Natural killer cell (primary cell): ENCODE results near the gene WDFY1. TPM values are rescaled to one million over a fixed set of nuclear protein-coding genes. Genes with fewer than 3 reads are reported as not detected.

ENCODE experiments used
- ATAC-seq, 3 donors: fragments of 150-1000 bp in 2 of 3; fragments of 200-7000 bp in 1 of 3; cut with Tn5 transposase; 1 replicate in 1 of 3; 2 replicates in 2 of 3; pipeline ENCODE4 v1.10.0; 2021; ENCODE audit warnings: mild to moderate bottlenecking in 2 of 3, moderate library complexity in 2 of 3
- DNase-seq, 2 donors: peaks; one replicate each; pipeline versions ENCODE4 v3.0.0 to v3.0.0-alpha.2; 2013 to 2021; ENCODE audit warnings: mixed read lengths in 1 of 2
- H3K27ac ChIP-seq: one replicate; pipeline ENCODE4 v1.5.1; 2013; ENCODE audit warnings: mild to moderate bottlenecking, low read length
- H3K27me3 ChIP-seq: one replicate; pipeline ENCODE4 v1.6.1; 2013; ENCODE audit warnings: low read length; ENCODE audit not compliant: control insufficient read depth, insufficient read depth
- H3K36me3 ChIP-seq: one replicate; pipeline ENCODE4 v1.6.1; 2013; ENCODE audit warnings: low read length; ENCODE audit not compliant: control insufficient read depth, insufficient read depth
- H3K4me1 ChIP-seq: one replicate; pipeline ENCODE4 v1.6.1; 2013; ENCODE audit warnings: low read length; ENCODE audit not compliant: control insufficient read depth, insufficient read depth
- H3K4me3 ChIP-seq: one replicate; pipeline ENCODE4 v1.5.1; 2013; ENCODE audit warnings: low read length
- H3K9me3 ChIP-seq: one replicate; pipeline ENCODE4 v1.6.1; 2013; ENCODE audit warnings: low read length; ENCODE audit not compliant: control insufficient read depth, insufficient read depth
- H3K27ac Mint-ChIP-seq, 2 donors: one replicate each; pipeline ENCODE4 v1.8.0; 2022; ENCODE audit warnings: mild to moderate bottlenecking in 2 of 2, mixed read lengths in 2 of 2, moderate library complexity in 1 of 2
- H3K27me3 Mint-ChIP-seq, 2 donors: one replicate each; pipeline ENCODE4 v1.8.0; 2022; ENCODE audit warnings: low read depth in 2 of 2, mixed read lengths in 2 of 2
- H3K36me3 Mint-ChIP-seq: one replicate; pipeline ENCODE4 v1.8.0; 2022; ENCODE audit warnings: mixed read lengths
- H3K4me1 Mint-ChIP-seq, 2 donors: one replicate each; pipeline ENCODE4 v1.8.0; 2022; ENCODE audit warnings: mixed read lengths in 2 of 2
- H3K4me3 Mint-ChIP-seq: one replicate; pipeline ENCODE4 v1.8.0; 2022; ENCODE audit warnings: mild to moderate bottlenecking, moderate library complexity, mixed read lengths
- H3K9me3 Mint-ChIP-seq, 2 donors: one replicate each; pipeline ENCODE4 v1.8.0; 2022; ENCODE audit warnings: mixed read lengths in 2 of 2
- WGBS: methylation state at CpG from one replicate; pipeline ENCODE4 v1.1.7; 2013; ENCODE audit warnings: missing lambda C conversion rate; ENCODE audit not compliant: insufficient coverage; 5-methylcytosine and 5-hydroxymethylcytosine counted together
- intact Hi-C: fragments of 100-400 bp; cut with micrococcal nuclease; formaldehyde crosslinking; loops from one replicate; pipeline ENCODE4 v1.14.2; 2022
- total RNA-seq, 4 donors: library from RNA; stranded (reverse); fragments of 120-200 nt in 1 of 4; gene quantifications; one replicate each; pipeline versions ENCODE4 v1.2.3 to v1.2.4, GENCODE V29; 2013 to 2022
- TF ChIP-seq, protein P1 (sequence below): fragments of 200-600 bp; IDR thresholded peaks from one replicate; pipeline ENCODE4 v1.8.0; 2022; ENCODE audit warnings: antibody characterized with exemption

Gene WDFY1
- total RNA-seq, 3 donors from 2014 or later (not counting 1 experiment from before 2014, with no cell fraction given) = 90.2 to 96.2 (median 92.0) TPM

DNA sequence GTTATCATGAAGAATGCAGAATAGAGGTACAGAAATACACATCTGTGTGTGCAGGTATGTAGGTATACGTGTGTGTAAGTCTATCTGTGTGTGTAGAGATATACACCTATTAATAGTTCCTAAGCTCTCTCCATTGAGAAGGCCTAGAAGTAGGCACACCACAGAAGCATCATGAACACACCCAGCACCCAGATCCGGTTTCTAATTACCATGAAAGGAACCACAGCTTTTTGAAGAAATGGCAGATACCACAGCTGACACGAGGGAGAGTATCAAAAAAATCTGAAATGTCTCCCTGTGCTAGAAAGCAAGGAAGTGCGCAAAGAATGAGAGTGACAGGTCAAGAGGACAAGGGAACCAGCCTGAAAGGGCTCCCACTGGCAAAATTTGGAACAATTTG, 80.0 kb downstream of the WDFY1 start:
- no peaks in the 10 kb centered on the region for H3K36me3 ChIP-seq
- H3K9me3 ChIP-seq = no peaks in the 10 kb centered on the region
- intact Hi-C loops = no loop called here
- ATAC-seq (peak; percentile 52 to 70 (median 62)), DNase-seq (peak in 1 of 2 donors; percentile 71)
- peak overlapping the region; percentile 52 for H3K27ac ChIP-seq
- Mint-ChIP-seq H3K4me3 (peak overlapping the region; percentile 66), H3K27ac (peak overlapping the region; percentile 74 to 80), H3K27me3 (no peaks in the 10 kb centered on the region), H3K4me1 (peaks cover 23 to 31% of the 10 kb centered on the region in 2 donors), H3K9me3 (no peaks in the 10 kb centered on the region), H3K36me3 (no peaks in the 10 kb centered on the region)
- TF ChIP-seq, protein P1, sequence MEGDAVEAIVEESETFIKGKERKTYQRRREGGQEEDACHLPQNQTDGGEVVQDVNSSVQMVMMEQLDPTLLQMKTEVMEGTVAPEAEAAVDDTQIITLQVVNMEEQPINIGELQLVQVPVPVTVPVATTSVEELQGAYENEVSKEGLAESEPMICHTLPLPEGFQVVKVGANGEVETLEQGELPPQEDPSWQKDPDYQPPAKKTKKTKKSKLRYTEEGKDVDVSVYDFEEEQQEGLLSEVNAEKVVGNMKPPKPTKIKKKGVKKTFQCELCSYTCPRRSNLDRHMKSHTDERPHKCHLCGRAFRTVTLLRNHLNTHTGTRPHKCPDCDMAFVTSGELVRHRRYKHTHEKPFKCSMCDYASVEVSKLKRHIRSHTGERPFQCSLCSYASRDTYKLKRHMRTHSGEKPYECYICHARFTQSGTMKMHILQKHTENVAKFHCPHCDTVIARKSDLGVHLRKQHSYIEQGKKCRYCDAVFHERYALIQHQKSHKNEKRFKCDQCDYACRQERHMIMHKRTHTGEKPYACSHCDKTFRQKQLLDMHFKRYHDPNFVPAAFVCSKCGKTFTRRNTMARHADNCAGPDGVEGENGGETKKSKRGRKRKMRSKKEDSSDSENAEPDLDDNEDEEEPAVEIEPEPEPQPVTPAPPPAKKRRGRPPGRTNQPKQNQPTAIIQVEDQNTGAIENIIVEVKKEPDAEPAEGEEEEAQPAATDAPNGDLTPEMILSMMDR = no peak
- H3K27me3 ChIP-seq = no peaks in the 10 kb centered on the region
- WGBS = 29% methylated on average over 3 of the region's 4 CpGs
- no peak overlapping the region for H3K4me3 ChIP-seq
- peaks cover 22% of the 10 kb centered on the region for H3K4me1 ChIP-seq

- WGBS = 100% methylated on average over 1 of the region's 2 CpGs
- TF ChIP-seq, protein P1 = no peak
- H3K27ac ChIP-seq = no peak overlapping the region
- no peaks in the 10 kb centered on the region for H3K9me3 ChIP-seq
- H3K36me3 Mint-ChIP-seq = no peaks in the 10 kb centered on the region
- H3K9me3 Mint-ChIP-seq = no peaks in the 10 kb centered on the region
- intact Hi-C loops = no loop called here
- peaks cover 33% of the 10 kb centered on the region for H3K4me1 ChIP-seq
- no peaks in the 10 kb centered on the region for H3K27me3 ChIP-seq
- H3K36me3 ChIP-seq = no peaks in the 10 kb centered on the region
- H3K4me1 Mint-ChIP-seq = peaks cover 32 to 42% of the 10 kb centered on the region in 2 donors
- no peak overlapping the region for H3K27ac Mint-ChIP-seq
- no peak overlapping the region for H3K4me3 Mint-ChIP-seq
- no peak for ATAC-seq
- no peaks in the 10 kb centered on the region for H3K27me3 Mint-ChIP-seq
- no peak for DNase-seq
- no peak overlapping the region for H3K4me3 ChIP-seq
These were observed 81.6 kb downstream of the WDFY1 start for GRCh38 chr2:223863491-223863890.

DNA sequence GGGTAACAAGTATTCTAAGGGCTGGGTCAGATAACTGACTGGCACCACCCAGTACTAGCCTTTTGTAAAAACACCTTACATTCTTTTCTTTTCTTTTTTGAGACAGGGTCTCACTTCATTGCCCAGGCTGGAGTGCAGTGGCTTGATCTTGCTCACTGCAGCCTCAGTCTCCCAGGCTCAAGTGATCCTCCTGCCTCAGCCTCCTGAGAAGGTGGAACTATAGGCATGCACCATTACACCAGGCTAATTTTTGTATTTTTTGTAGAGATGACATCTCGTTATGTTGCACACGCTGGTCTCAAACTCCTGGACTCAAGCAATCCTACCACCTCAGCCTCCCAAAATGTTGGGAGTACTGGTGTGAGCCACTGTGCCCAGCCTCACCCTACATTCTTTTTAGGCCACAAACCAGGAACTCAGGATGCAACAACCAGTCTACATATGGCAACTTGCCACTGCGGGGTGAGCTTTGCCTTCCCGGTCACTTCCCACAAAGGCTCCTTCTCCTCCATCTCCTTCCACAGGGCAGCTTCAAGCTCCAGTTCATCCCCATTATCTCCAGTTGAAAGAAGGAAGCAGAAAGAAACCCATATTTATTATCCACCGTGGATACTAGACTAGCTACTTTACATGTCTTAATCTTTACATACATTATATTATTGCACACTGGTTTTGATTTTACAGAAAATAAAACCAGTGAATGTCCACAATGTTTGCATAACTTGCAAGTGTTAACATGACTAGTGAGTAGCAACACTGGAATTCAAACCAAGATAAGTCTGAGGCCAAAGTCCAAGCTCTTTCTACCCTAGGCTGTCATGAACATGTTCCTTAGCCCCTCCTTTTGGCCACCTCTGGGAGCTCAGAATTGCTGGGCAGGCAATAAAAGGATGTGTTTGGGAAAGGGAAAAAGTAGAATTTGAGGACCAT, 84.1 kb downstream of the WDFY1 start:
- peaks cover 28% of the 10 kb centered on the region for H3K4me1 ChIP-seq
- H3K9me3 Mint-ChIP-seq = no peaks in the 10 kb centered on the region
- no peaks in the 10 kb centered on the region for H3K27me3 ChIP-seq
- no peaks in the 10 kb centered on the region for H3K36me3 Mint-ChIP-seq
- H3K9me3 ChIP-seq = no peaks in the 10 kb centered on the region
- H3K4me1 Mint-ChIP-seq = peaks cover 32 to 33% of the 10 kb centered on the region in 2 donors
- H3K27ac Mint-ChIP-seq = peak overlapping the region in 1 of 2 donors; percentile 51
- DNase-seq = no peak
- TF ChIP-seq, protein P1 = no peak
- H3K4me3 Mint-ChIP-seq = peak overlapping the region; percentile 2
- no peak for ATAC-seq
- 82% methylated on average over 5 of the region's 5 CpGs for WGBS
- intact Hi-C loops = no loop called here
- no peaks in the 10 kb centered on the region for H3K27me3 Mint-ChIP-seq
- H3K27ac ChIP-seq = no peak overlapping the region
- no peaks in the 10 kb centered on the region for H3K36me3 ChIP-seq
- no peak overlapping the region for H3K4me3 ChIP-seq
